ENCODE data around the gene PDZD2. TPM values are rescaled to one million over a fixed set of nuclear protein-coding genes. Genes with fewer than 3 reads are reported as not detected.

Gene PDZD2
- total RNA-seq, 4 donors from 2014 or later, result 6.2 to 21.4 (median 11.8) TPM

DNA sequence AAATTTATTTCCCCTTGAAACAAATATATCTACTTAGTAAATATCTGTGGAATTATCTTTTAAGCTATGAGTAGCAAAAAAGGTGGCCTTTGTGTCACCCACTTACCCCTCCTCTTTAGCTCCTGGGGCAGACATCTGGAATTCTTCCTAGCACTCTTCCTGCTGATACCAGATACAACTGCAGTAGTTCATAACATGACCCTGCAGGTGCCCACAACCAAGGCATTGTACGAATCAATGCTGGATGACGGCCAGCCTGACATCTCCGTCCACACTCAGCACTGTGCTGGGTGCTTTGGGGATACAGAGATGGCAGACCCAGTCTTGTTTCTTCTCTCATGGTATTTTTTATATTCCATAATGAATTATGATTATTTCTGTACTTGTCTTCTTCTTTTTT lies 382.8 kb downstream of the PDZD2 start:
- Histone ChIP-seq H3K27me3 (no peaks in the 10 kb centered on the region), H3K27ac (no peak overlapping the region), H3K4me3 (no peak overlapping the region), H3K36me3 (no peaks in the 10 kb centered on the region), H3K9me3 (no peaks in the 10 kb centered on the region), H3K4me1 (peaks cover 0 to 9% of the 10 kb centered on the region in 2 donors)
- TF ChIP-seq POLR2A (IDR thresholded peaks at IDR 0.05) (no peak), CTCF (IDR thresholded peaks at IDR 0.05) (no peak)
- DNase-seq, result no peak
- intact Hi-C loops (cut with DNase I; ENCODE audit: low total_unique reads), result loop anchor here (10.0 kb wide), 1 partner anchor 87 kb away; no protein-coding TSS in a partner anchor

- peaks cover 6 to 9% of the 10 kb centered on the region in 2 donors for H3K4me1 ChIP-seq
- no peaks in the 10 kb centered on the region for H3K36me3 ChIP-seq
- H3K27ac ChIP-seq, result no peak overlapping the region
- DNase-seq, result no peak
- H3K4me3 ChIP-seq, result no peak overlapping the region
- no peaks in the 10 kb centered on the region for H3K9me3 ChIP-seq
- intact Hi-C loops (cut with DNase I; ENCODE audit: low total_unique reads), result loop anchor here (10.0 kb wide), 1 partner anchor 88 kb away; no protein-coding TSS in a partner anchor
- H3K27me3 ChIP-seq, result no peaks in the 10 kb centered on the region
- TF ChIP-seq POLR2A (IDR thresholded peaks at IDR 0.05), result no peak
Measured at GRCh38 chr5:32022638-32023037, 383.7 kb downstream of the PDZD2 start.

DNA sequence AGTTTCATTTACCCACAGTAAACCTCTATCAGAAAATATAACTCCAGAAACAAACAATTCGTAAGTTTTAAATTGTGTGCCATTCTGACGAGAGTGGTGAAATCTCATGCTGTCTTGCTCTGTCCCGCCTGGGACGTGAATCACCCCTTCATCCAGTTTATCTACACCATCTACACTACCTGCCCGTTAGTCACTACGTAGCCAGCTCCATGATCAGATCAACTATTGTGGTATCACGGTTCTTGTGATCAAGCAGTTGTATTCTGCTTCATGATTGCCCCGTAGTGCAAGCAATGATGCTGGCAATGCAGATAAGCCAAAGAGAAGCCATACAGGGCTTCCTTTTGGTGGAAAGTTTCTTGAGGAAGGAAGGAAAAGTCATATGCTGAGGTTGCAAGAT lies 384.9 kb downstream of the PDZD2 start:
- no peaks in the 10 kb centered on the region for H3K27me3 ChIP-seq
- intact Hi-C loops (cut with DNase I; ENCODE audit: low total_unique reads), result loop anchor here (10.0 kb wide), 1 partner anchor 89 kb away; no protein-coding TSS in a partner anchor
- no peak overlapping the region for H3K4me3 ChIP-seq
- DNase-seq, result no peak
- peaks cover 0 to 7% of the 10 kb centered on the region in 2 donors for H3K4me1 ChIP-seq
- no peaks in the 10 kb centered on the region for H3K36me3 ChIP-seq
- TF ChIP-seq POLR2A (IDR thresholded peaks at IDR 0.05) (no peak), CTCF (IDR thresholded peaks at IDR 0.05) (no peak)
- no peak overlapping the region for H3K27ac ChIP-seq
- H3K9me3 ChIP-seq, result no peaks in the 10 kb centered on the region

GRCh38 chr5:32024751-32025150 lies 385.8 kb downstream of the PDZD2 start:
- Histone ChIP-seq H3K36me3 (no peaks in the 10 kb centered on the region), H3K9me3 (no peaks in the 10 kb centered on the region), H3K4me3 (no peak overlapping the region), H3K27ac (no peak overlapping the region), H3K27me3 (no peaks in the 10 kb centered on the region), H3K4me1 (peaks cover 0 to 7% of the 10 kb centered on the region in 2 donors)
- intact Hi-C loops (cut with DNase I; ENCODE audit: low total_unique reads), result loop anchor here (10.0 kb wide), 1 partner anchor 90 kb away; no protein-coding TSS in a partner anchor
- TF ChIP-seq POLR2A (IDR thresholded peaks at IDR 0.05) (no peak), CTCF (IDR thresholded peaks at IDR 0.05) (no peak)
- DNase-seq, result no peak

DNA sequence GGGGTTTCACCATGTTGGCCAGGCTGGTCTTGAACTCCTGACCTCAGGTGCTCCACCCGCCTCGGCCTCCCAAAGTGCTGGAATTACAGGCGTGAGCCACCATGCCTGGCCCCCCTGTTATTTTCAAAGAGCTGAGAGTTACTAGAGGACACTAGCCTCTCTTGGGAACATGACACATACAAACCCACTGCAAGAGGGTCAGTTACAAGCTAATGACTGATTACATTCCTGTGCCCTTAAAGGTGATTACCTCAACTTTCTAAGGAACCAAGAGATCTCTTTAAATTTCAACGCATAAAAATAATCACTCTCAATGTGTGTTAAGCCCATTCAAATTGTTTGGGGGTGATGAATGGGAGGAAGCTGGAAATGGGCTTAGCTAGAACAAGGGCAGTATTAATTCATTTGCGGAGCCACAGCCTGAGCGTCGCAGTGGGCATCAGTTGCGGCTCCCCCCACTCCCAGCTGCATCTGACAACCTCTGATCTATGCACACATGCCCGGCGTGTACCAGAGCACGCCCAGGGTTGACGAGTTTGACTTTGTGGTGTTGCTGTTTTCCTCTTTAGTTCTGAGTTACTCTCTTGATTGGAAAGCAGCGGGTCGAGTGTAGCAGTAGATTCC lies 388.3 kb downstream of the PDZD2 start:
- TF ChIP-seq POLR2A (IDR thresholded peaks at IDR 0.05), result no peak
- no peak for TF ChIP-seq CTCF (IDR thresholded peaks at IDR 0.05)
- Histone ChIP-seq H3K4me1 (peaks cover 0 to 7% of the 10 kb centered on the region in 2 donors), H3K27me3 (no peaks in the 10 kb centered on the region), H3K4me3 (no peak overlapping the region), H3K36me3 (no peaks in the 10 kb centered on the region), H3K9me3 (no peaks in the 10 kb centered on the region), H3K27ac (peak overlapping the region; percentile 57 to 72)
- DNase-seq, result no peak
- intact Hi-C loops (cut with DNase I; ENCODE audit: low total_unique reads), result loop anchor here (10.0 kb wide), 1 partner anchor 92 kb away; no protein-coding TSS in a partner anchor
